HL-60 (cell line): ENCODE results near the gene NINJ2.
"Not testable (repeated sequence)": the region's sequence is repeated elsewhere in the genome, so short reads cannot be mapped to it uniquely, and the experiment has no call there.

ENCODE experiments used
- DNase-seq, 2 experiments: peaks; one replicate each; pipeline ENCODE4 v3.0.0-alpha.2; 2010 to 2020; ENCODE audit warnings: low read depth in 1 of 2, low spot score in 1 of 2
- H3K27ac ChIP-seq: fragments of 250-450 bp; sonication (Bioruptor Pico); replicated peaks from 2 replicates; pipeline ENCODE4 v1.5.1; 2020; ENCODE audit warnings: mild to moderate bottlenecking, moderate library complexity
- H3K27me3 ChIP-seq: fragments of 250-450 bp; sonication (Bioruptor Pico); 2 replicates; pipeline ENCODE4 v1.5.1; 2021; ENCODE audit warnings: mild to moderate bottlenecking, moderate library complexity; ENCODE audit not compliant: insufficient read depth, poor library complexity, severe bottlenecking
- H3K4me3 ChIP-seq: replicated peaks from 2 replicates; pipeline ENCODE4 v1.5.1; 2011; ENCODE audit warnings: mild to moderate bottlenecking, control low read depth, low read length; ENCODE audit not compliant: insufficient read depth
- CTCF ChIP-seq: IDR thresholded peaks from one replicate; pipeline ENCODE4 v1.5.1; 2011; ENCODE audit warnings: low read length, control low read depth, inconsistent platforms; ENCODE audit not compliant: insufficient read depth
- GABPA ChIP-seq: IDR thresholded peaks from 2 replicates; pipeline ENCODE4 v1.6.1; 2012; ENCODE audit warnings: low read depth
- POLR2AphosphoS5 ChIP-seq: IDR thresholded peaks from 2 replicates; pipeline ENCODE4 v1.6.1; 2012; ENCODE audit warnings: low read depth
- REST ChIP-seq: IDR thresholded peaks from 2 replicates; pipeline ENCODE4 v1.6.1; 2012; ENCODE audit warnings: low read depth; ENCODE audit not compliant: insufficient replicate concordance
- SPI1 ChIP-seq: IDR thresholded peaks from 2 replicates; pipeline ENCODE4 v1.6.1; 2012; ENCODE audit warnings: low read depth, mild to moderate bottlenecking, borderline replicate concordance

Gene NINJ2

DNA sequence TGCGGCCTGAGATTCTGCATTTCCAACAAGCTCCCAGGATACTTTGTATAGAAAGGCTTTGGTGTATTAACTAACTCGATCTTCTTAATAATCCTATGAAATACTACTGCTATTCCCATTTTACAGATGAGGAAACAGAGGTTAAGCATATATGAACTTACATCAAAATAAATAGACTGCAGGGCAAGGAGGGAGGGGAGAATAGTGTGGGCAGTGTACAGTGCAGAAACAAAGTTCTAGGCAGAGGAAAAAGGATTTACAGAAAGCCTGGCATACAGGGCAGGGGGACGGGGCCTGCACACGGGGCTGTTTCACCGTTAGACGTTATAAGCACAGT is 19.0 kb downstream of the NINJ2 start:
- no peak for DNase-seq
- no peak for TF ChIP-seq REST
- TF ChIP-seq POLR2AphosphoS5, result no peak
- TF ChIP-seq SPI1, result no peak
- TF ChIP-seq GABPA, result no peak
- no peak for TF ChIP-seq CTCF
- Histone ChIP-seq H3K27me3 (no peaks in the 10 kb centered on the region), H3K4me3 (peak overlapping the region; percentile 42; the same call in 1 of the 2 replicates), H3K27ac (peak overlapping the region; percentile 99)

DNA sequence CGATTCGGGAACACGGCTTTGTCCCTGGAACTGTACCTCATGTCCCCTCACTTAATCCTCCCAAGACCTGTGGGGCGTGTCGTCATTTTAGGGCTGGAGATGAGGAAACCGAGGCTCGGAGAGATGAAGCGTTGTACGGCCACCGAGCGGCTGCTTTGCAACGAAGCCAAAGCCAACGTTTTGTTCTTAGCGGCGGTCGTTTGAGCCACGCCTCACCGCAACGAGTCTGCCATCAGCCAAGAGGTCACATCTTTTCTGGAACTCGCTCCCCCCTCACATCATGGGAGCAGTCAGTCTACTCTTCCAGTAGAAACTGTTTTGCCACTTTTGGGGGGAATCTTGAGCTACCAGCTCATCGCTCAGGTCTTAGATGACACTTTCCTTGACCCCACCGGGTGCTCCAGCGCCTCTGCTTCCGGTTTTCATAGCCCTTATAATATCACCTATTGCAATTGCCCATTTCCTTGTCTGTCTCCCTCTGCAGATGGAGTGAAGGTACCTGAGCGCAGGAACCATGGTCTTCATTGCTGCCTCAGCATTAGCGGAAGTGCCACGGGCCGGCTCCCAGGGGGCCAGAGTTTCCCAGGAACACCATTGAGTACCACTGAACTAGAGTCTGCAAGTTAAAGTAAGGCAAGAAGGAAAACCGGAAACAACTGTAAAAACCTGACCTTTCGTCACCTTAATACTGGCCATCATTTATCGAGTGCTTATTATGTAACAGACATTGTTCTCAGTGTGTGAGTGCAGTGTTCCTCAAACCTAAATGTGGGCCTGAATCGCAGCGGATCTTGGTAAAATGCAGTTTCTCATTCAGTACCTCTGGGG is 19.6 kb downstream of the NINJ2 start:
- Histone ChIP-seq H3K4me3 (peak overlapping the region; percentile 42), H3K27ac (peak overlapping the region; percentile 99), H3K27me3 (no peaks in the 10 kb centered on the region)
- TF ChIP-seq SPI1, result peak; percentile 52; the same call in 1 of the 2 replicates
- TF ChIP-seq GABPA, result no peak
- peak; percentile 65 to 74 for DNase-seq

DNA sequence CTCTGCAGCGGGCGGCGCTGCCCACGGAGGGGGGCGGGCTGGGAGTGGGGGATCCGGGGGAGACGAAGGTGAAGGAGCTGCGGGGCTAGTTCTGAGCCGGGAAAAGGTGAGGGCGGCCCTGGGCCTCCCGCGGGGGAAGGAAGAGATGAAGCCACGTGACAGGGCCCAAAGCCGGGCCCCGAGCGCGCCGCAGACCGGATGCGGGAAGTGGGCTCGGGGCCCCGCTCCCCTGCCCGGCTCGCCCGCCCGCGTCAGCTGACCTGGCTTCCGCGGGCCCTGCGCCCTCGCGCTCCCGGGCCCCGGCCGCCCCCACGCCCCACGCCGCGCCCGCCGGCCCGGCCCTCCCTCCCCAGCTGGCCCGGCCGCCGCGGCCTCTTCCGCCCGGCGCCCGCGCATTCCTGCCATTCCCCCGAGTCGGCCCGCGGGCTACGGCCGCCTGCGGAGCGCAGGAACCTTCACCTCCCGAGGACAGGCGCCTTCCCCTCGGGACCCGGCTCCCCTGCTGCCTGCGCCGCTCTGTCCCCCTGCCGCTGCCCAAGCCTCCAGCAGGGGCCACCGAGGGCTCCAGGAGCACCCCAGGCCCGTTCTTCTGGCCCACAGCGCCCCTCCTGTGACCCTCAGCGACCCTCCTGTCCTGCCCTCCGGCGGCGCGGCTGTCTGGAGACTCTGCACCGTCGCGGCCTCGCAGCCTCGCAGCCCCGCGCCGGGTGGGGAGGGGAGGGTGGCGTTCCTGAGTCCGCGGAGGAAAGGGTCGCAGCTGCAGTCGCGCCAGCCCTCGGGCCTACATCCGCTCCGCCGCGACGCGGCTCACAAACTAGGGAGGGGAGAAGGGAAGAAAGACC is 20.4 kb downstream of the NINJ2 start:
- Histone ChIP-seq H3K27ac (peak overlapping the region; percentile 99), H3K27me3 (no peaks in the 10 kb centered on the region), H3K4me3 (peak overlapping the region; percentile 42)
- TF ChIP-seq POLR2AphosphoS5 (peak; percentile 50), SPI1 (no peak)
- peak; percentile 89 to 92 for DNase-seq

- H3K4me3 ChIP-seq, H3K27ac ChIP-seq, DNase-seq, H3K27me3 ChIP-seq: not testable (repeated sequence)
Observed at GRCh38 chr12:641321-641720, 21.9 kb downstream of the NINJ2 start.

DNA sequence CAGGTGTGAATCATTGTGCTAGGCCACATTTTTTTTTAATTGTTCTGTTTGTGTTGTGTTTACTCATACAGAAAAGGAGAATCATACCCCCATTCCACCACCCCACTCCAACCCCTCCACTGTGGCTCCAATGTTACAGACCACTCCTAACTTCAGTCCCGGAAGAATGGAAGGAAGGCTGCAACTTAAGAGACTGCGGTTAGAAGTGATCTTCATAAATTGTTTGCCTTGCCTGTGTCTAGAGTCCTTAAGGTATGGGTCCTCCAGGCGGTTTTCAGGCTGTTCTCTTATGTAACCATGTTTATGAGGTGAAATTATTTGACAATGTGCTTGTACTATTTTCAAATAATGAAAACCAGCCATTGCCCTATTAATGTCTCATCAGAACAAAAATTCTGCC is 22.5 kb downstream of the NINJ2 start:
- Histone ChIP-seq H3K27ac (peak overlapping the region; percentile 21; the same call in 1 of the 2 replicates), H3K4me3 (no peak overlapping the region), H3K27me3 (no peaks in the 10 kb centered on the region)
- no peak for DNase-seq
- TF ChIP-seq REST (no peak), SPI1 (no peak), GABPA (no peak)
